IMR-90 (cell line): Measurements from ENCODE around the gene PROSER2. TPM values are rescaled to one million over a fixed set of nuclear protein-coding genes. Genes with fewer than 3 reads are reported as not detected.

ENCODE experiments used
- ATAC-seq: fragments of 200-7000 bp; cut with Tn5 transposase; 2 replicates; pipeline ENCODE4 v1.9.1; 2020; ENCODE audit warnings: low read depth, mild to moderate bottlenecking, moderate library complexity
- BruUV-seq: library from RNA; stranded (reverse); fragments of 400-500 nt; replicated peaks from 2 replicates; lab custom pipeline; 2021; lab: Mats Ljungman, UMichigan
- CTCF ChIA-PET: fragments of 300-600 bp; formaldehyde crosslinking; extraction: SDS; loops from one replicate; lab custom pipeline; 2021; ENCODE audit warnings: antibody characterized with exemption; lab: Yijun Ruan, JAX
- POLR2A ChIA-PET: fragments of 300-600 bp; sonication (Branson Sonifier 250); formaldehyde crosslinking; loops from one replicate; lab custom pipeline; 2022; ENCODE audit warnings: antibody characterized with exemption; ENCODE audit not compliant: unreplicated experiment; lab: Charles Lee
- DNase-seq: peaks from one replicate; pipeline ENCODE4 v3.0.0; 2013
- H2AFZ ChIP-seq: replicated peaks from 2 replicates; pipeline ENCODE3; 2013; ENCODE audit warnings: low read length, mild to moderate bottlenecking; ENCODE audit not compliant: poor library complexity
- H2AK5ac ChIP-seq: 2 replicates; pipeline ENCODE4 v1.6.1; 2013; ENCODE audit warnings: low read depth, low read length, inconsistent platforms
- H2AK9ac ChIP-seq: replicated peaks from 2 replicates; pipeline ENCODE3; 2013; ENCODE audit warnings: mild to moderate bottlenecking, low read depth, low read length, moderate library complexity; ENCODE audit not compliant: poor library complexity
- H2BK120ac ChIP-seq: 2 replicates; pipeline ENCODE4 v1.6.1; 2013; ENCODE audit warnings: low read depth, low read length, inconsistent platforms
- H2BK15ac ChIP-seq: 3 replicates; pipeline ENCODE4 v1.6.1; 2013; ENCODE audit warnings: low read depth, low read length, inconsistent platforms
- H2BK20ac ChIP-seq: 2 replicates; pipeline ENCODE4 v1.6.1; 2013; ENCODE audit warnings: low read depth, mild to moderate bottlenecking, inconsistent platforms, low read length, moderate library complexity
- H2BK5ac ChIP-seq: 2 replicates; pipeline ENCODE4 v1.6.1; 2013; ENCODE audit warnings: mild to moderate bottlenecking, low read depth, low read length, inconsistent platforms; ENCODE audit not compliant: poor library complexity, severe bottlenecking
- H3K14ac ChIP-seq: replicated peaks from 2 replicates; pipeline ENCODE4 v1.6.1; 2013; ENCODE audit warnings: low read depth, low read length, inconsistent platforms
- H3K18ac ChIP-seq: 2 replicates; pipeline ENCODE4 v1.6.1; 2013; ENCODE audit warnings: low read depth, low read length, control low read depth
- H3K23ac ChIP-seq: 2 replicates; pipeline ENCODE4 v1.6.1; 2013; ENCODE audit warnings: low read depth, low read length, inconsistent platforms
- H3K27ac ChIP-seq: 2 replicates; pipeline ENCODE4 v1.5.1; 2013; ENCODE audit warnings: mild to moderate bottlenecking, control low read depth, low read length; ENCODE audit not compliant: insufficient read depth
- H3K27me3 ChIP-seq: 2 replicates; pipeline ENCODE4 v1.6.1; 2013; ENCODE audit warnings: low read length; ENCODE audit not compliant: control insufficient read depth, insufficient read depth
- H3K36me3 ChIP-seq: 2 replicates; pipeline ENCODE4 v1.6.1; 2013; ENCODE audit warnings: low read length, mixed read lengths; ENCODE audit not compliant: control insufficient read depth, insufficient read depth
- H3K4ac ChIP-seq: 2 replicates; pipeline ENCODE4 v1.6.1; 2013; ENCODE audit warnings: low read depth, low read length, inconsistent platforms
- H3K4me1 ChIP-seq: 2 replicates; pipeline ENCODE4 v1.6.1; 2013; ENCODE audit warnings: low read length, mixed read lengths; ENCODE audit not compliant: control insufficient read depth, insufficient read depth
- H3K4me2 ChIP-seq: 2 replicates; pipeline ENCODE4 v1.6.1; 2013; ENCODE audit warnings: low read depth, mild to moderate bottlenecking, control low read depth, low read length, moderate library complexity
- H3K4me3 ChIP-seq: 2 replicates; pipeline ENCODE4 v1.5.1; 2013; ENCODE audit warnings: low read depth, mild to moderate bottlenecking, control low read depth, low read length, moderate library complexity; ENCODE audit not compliant: insufficient read depth
- H3K56ac ChIP-seq: 2 replicates; pipeline ENCODE4 v1.6.1; 2013; ENCODE audit warnings: low read length, inconsistent platforms; ENCODE audit not compliant: insufficient read depth; ENCODE audit errors: extremely low read depth
- H3K79me1 ChIP-seq, 2 experiments: 2 replicates each; pipeline ENCODE4 v1.6.1; 2013; ENCODE audit warnings: low read length in 2 of 2, inconsistent platforms in 1 of 2, low read depth in 1 of 2
- H3K9ac ChIP-seq: 2 replicates; pipeline ENCODE4 v1.6.1; 2013; ENCODE audit warnings: low read depth, low read length, control low read depth
- H3K9me1 ChIP-seq: 2 replicates; pipeline ENCODE4 v1.6.1; 2013; ENCODE audit warnings: low read length, inconsistent platforms; ENCODE audit not compliant: insufficient read depth
- H3K9me3 ChIP-seq: 2 replicates; pipeline ENCODE4 v1.6.1; 2013; ENCODE audit warnings: low read length; ENCODE audit not compliant: control insufficient read depth, insufficient read depth
- H4K20me1 ChIP-seq: 2 replicates; pipeline ENCODE4 v1.6.1; 2013; ENCODE audit warnings: low read length, inconsistent platforms; ENCODE audit not compliant: insufficient read depth
- H4K5ac ChIP-seq: 2 replicates; pipeline ENCODE4 v1.6.1; 2013; ENCODE audit warnings: mild to moderate bottlenecking, low read depth, low read length, control low read depth
- H4K8ac ChIP-seq, 2 experiments: 2 replicates each; pipeline ENCODE4 v1.6.1; 2013; ENCODE audit warnings: low read depth in 2 of 2, low read length in 2 of 2, control low read depth in 1 of 2, inconsistent platforms in 1 of 2
- H4K91ac ChIP-seq: 2 replicates; pipeline ENCODE4 v1.6.1; 2013; ENCODE audit warnings: low read depth, low read length, inconsistent platforms; ENCODE audit not compliant: insufficient read depth
- BHLHE40 ChIP-seq: fragments of 150-350 bp; IDR thresholded peaks from 2 replicates; pipeline ENCODE4 v1.6.1; 2016; ENCODE audit warnings: mild to moderate bottlenecking, low read depth, low read length
- CEBPB ChIP-seq: IDR thresholded peaks from 2 replicates; pipeline ENCODE4 v1.6.1; 2012; ENCODE audit warnings: low read depth, low read length, improper control_type of control experiment
- CHD1 ChIP-seq: IDR thresholded peaks from 2 replicates; pipeline ENCODE4 v1.6.1; 2012; ENCODE audit warnings: low read depth, low read length, improper control_type of control experiment
- FOS ChIP-seq: fragments of 150-350 bp; IDR thresholded peaks from 2 replicates; pipeline ENCODE4 v1.6.1; 2016; ENCODE audit warnings: low read depth, low read length
- MAFK ChIP-seq: IDR thresholded peaks from 2 replicates; pipeline ENCODE4 v1.6.1; 2012; ENCODE audit warnings: low read depth, low read length, improper control_type of control experiment
- MAZ ChIP-seq: IDR thresholded peaks from 2 replicates; pipeline ENCODE4 v1.6.1; 2012; ENCODE audit warnings: low read depth, mild to moderate bottlenecking, low read length, improper control_type of control experiment, moderate library complexity, borderline replicate concordance
- MXI1 ChIP-seq: IDR thresholded peaks from 2 replicates; pipeline ENCODE4 v1.6.1; 2012; ENCODE audit warnings: low read depth, mild to moderate bottlenecking, low read length, moderate library complexity, borderline replicate concordance
- NFE2L2 ChIP-seq: fragments of 150-350 bp; IDR thresholded peaks from 2 replicates; pipeline ENCODE4 v1.6.1; 2016; ENCODE audit warnings: low read depth, mild to moderate bottlenecking, low read length
- POLR2A ChIP-seq: IDR thresholded peaks from 2 replicates; pipeline ENCODE4 v1.6.1; 2012; ENCODE audit warnings: mild to moderate bottlenecking, low read depth, low read length
- RAD21 ChIP-seq: IDR thresholded peaks from 2 replicates; pipeline ENCODE4 v1.6.1; 2012; ENCODE audit warnings: low read length, improper control_type of control experiment
- RCOR1 ChIP-seq: IDR thresholded peaks from 2 replicates; pipeline ENCODE4 v1.6.1; 2012; ENCODE audit warnings: mild to moderate bottlenecking, low read length, improper control_type of control experiment; ENCODE audit not compliant: insufficient replicate concordance
- RFX5 ChIP-seq: IDR thresholded peaks from 2 replicates; pipeline ENCODE4 v1.8.0; 2012; ENCODE audit warnings: low read depth, mild to moderate bottlenecking, low read length, moderate library complexity
- SMC3 ChIP-seq: fragments of 150-350 bp; IDR thresholded peaks from 2 replicates; pipeline ENCODE4 v1.6.1; 2016; ENCODE audit warnings: low read depth, mild to moderate bottlenecking, antibody characterized with exemption, low read length, moderate library complexity
- WGBS, 2 experiments: methylation state at CpG; one replicate each; pipeline versions ENCODE4 v1.1.5 to v1.1.7; 2013; ENCODE audit warnings: missing lambda C conversion rate in 2 of 2; ENCODE audit not compliant: insufficient read length in 1 of 2; ENCODE audit errors: extremely low coverage in 2 of 2; 5-methylcytosine and 5-hydroxymethylcytosine counted together
- dilution Hi-C: fragments of 300-500 bp; cut with HindIII; formaldehyde crosslinking; loops from one replicate; pipeline ENCODE4 v1.14.3; 2018; ENCODE audit warnings: low sequenced_read_pairs; ENCODE audit not compliant: unreplicated experiment
- in situ Hi-C: fragments of 300-500 bp; cut with MboI; formaldehyde crosslinking; loops from 3 replicates; pipeline ENCODE4 v1.14.3; 2019; ENCODE audit warnings: low sequenced_read_pairs, inconsistent platforms, mixed read lengths
- intact Hi-C: fragments of 100-400 bp; cut with micrococcal nuclease; formaldehyde crosslinking; loops from 2 replicates; pipeline ENCODE4 v1.10.0; 2022
- polyA plus RNA-seq, 3 experiments: library from polyadenylated mRNA; depleted of rRNA; stranded (reverse); fragments of >200 nt; gene quantifications; 2 replicates each; pipeline ENCODE4 v1.2.3, GENCODE V29; 2012; ENCODE audit warnings: low replicate concordance in 1 of 3
- total RNA-seq: library from RNA; depleted of rRNA; stranded (reverse); fragments of >200 nt; gene quantifications from 2 replicates; pipeline ENCODE4 v1.2.3, GENCODE V29; 2012
- TF ChIP-seq, protein P1 (sequence below): fragments of 150-350 bp; IDR thresholded peaks from 2 replicates; pipeline ENCODE4 v1.6.1; 2016; ENCODE audit warnings: low read depth, mild to moderate bottlenecking, low read length, moderate library complexity, borderline replicate concordance
- TF ChIP-seq, protein P2 (sequence below): fragments of 150-350 bp; IDR thresholded peaks from 2 replicates; pipeline ENCODE4 v1.6.1; 2017; ENCODE audit warnings: mild to moderate bottlenecking, antibody characterized with exemption, low read length, low read depth
- TF ChIP-seq, protein P3 (sequence below): conservative IDR thresholded peaks from 2 replicates; pipeline ENCODE4 v1.5.1; 2012; ENCODE audit warnings: mild to moderate bottlenecking, low read depth, low read length, improper control_type of control experiment

The PROSER2 gene
- total and polyA plus RNA-seq, 2 of the 4 experiments (the other 2 are of a cell fraction): 1.4 to 2.0 TPM

- ChIA-PET CTCF (interaction anchor here (0.8 to 2.0 kb wide), 2 partner anchors 12 to 15 kb away, joined by 5 to 7 read pairs; no protein-coding TSS in a partner anchor), POLR2A (no interaction called here)
- intact Hi-C loops: no loop called here
- no peak for TF ChIP-seq MAFK
- no peak for TF ChIP-seq RAD21
- TF ChIP-seq CHD1: no peak
- no peak for TF ChIP-seq RCOR1
- no peak for TF ChIP-seq FOS
- TF ChIP-seq NFE2L2: no peak
- TF ChIP-seq, protein P1, sequence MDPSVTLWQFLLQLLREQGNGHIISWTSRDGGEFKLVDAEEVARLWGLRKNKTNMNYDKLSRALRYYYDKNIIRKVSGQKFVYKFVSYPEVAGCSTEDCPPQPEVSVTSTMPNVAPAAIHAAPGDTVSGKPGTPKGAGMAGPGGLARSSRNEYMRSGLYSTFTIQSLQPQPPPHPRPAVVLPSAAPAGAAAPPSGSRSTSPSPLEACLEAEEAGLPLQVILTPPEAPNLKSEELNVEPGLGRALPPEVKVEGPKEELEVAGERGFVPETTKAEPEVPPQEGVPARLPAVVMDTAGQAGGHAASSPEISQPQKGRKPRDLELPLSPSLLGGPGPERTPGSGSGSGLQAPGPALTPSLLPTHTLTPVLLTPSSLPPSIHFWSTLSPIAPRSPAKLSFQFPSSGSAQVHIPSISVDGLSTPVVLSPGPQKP: no peak
- no peak for TF ChIP-seq BHLHE40
- no peak for TF ChIP-seq SMC3
- no peak for TF ChIP-seq MAZ
- TF ChIP-seq POLR2A: no peak
- no peak for TF ChIP-seq CEBPB
- no peak for TF ChIP-seq MXI1
- TF ChIP-seq, protein P2, sequence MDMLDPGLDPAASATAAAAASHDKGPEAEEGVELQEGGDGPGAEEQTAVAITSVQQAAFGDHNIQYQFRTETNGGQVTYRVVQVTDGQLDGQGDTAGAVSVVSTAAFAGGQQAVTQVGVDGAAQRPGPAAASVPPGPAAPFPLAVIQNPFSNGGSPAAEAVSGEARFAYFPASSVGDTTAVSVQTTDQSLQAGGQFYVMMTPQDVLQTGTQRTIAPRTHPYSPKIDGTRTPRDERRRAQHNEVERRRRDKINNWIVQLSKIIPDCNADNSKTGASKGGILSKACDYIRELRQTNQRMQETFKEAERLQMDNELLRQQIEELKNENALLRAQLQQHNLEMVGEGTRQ: no peak
- TF ChIP-seq RFX5: no peak
- TF ChIP-seq, protein P3, sequence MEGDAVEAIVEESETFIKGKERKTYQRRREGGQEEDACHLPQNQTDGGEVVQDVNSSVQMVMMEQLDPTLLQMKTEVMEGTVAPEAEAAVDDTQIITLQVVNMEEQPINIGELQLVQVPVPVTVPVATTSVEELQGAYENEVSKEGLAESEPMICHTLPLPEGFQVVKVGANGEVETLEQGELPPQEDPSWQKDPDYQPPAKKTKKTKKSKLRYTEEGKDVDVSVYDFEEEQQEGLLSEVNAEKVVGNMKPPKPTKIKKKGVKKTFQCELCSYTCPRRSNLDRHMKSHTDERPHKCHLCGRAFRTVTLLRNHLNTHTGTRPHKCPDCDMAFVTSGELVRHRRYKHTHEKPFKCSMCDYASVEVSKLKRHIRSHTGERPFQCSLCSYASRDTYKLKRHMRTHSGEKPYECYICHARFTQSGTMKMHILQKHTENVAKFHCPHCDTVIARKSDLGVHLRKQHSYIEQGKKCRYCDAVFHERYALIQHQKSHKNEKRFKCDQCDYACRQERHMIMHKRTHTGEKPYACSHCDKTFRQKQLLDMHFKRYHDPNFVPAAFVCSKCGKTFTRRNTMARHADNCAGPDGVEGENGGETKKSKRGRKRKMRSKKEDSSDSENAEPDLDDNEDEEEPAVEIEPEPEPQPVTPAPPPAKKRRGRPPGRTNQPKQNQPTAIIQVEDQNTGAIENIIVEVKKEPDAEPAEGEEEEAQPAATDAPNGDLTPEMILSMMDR: no peak
- no peak for DNase-seq
- H3K36me3 ChIP-seq: no peaks in the 10 kb centered on the region
- no peak overlapping the region for H3K56ac ChIP-seq
- H3K14ac ChIP-seq: no peak overlapping the region
- no peak overlapping the region for H2AK9ac ChIP-seq
- H2BK20ac ChIP-seq: no peak overlapping the region
- no peak overlapping the region for H4K5ac ChIP-seq
- H3K27me3 ChIP-seq: no peaks in the 10 kb centered on the region; the same call in 1 of the 2 replicates
- no TSS peak for BruUV-seq
- dilution Hi-C loops: no loop called here
- no peak overlapping the region for H2AFZ ChIP-seq
- peaks cover 4% of the 10 kb centered on the region for H3K4me1 ChIP-seq
- no peak overlapping the region for H4K91ac ChIP-seq
- H3K79me1 ChIP-seq: peaks cover 5 to 13% of the 10 kb centered on the region in 2 experiments; a peak in 3 of 4 replicates
- ATAC-seq: no peak
- no peak overlapping the region for H3K9ac ChIP-seq
- no peak overlapping the region for H3K4me2 ChIP-seq
- H3K18ac ChIP-seq: no peak overlapping the region
- in situ Hi-C loops: no loop called here
- H3K4me3 ChIP-seq: no peak overlapping the region
- H2AK5ac ChIP-seq: no peak overlapping the region
- H2BK5ac ChIP-seq: no peak overlapping the region
- no peaks in the 10 kb centered on the region; the same call in 1 of the 2 replicates for H3K9me1 ChIP-seq
- no peaks in the 10 kb centered on the region for H3K9me3 ChIP-seq
- 0 out of 4 replicates have a peak overlapping the region, but pooled peaks of 1 of the 2 experiments have one; percentile 34 for H4K8ac ChIP-seq
- WGBS, 2 experiments: no CpG with 5 or more reads among the region's 5 CpGs
- H3K23ac ChIP-seq: no peak overlapping the region
- H2BK15ac ChIP-seq: no peak overlapping the region
- H2BK120ac ChIP-seq: no peak overlapping the region
- no peak overlapping the region for H3K4ac ChIP-seq
- no peaks in the 10 kb centered on the region for H4K20me1 ChIP-seq
- no peak overlapping the region for H3K27ac ChIP-seq
These were observed 8.9 kb downstream of the PROSER2 start for GRCh38 chr10:11832042-11832441.
